NB4 (cell line): Measurements from ENCODE around the gene CIAO3.

Experiments used
- DNase-seq: peaks from one replicate; pipeline ENCODE4 v3.0.0; 2010; ENCODE audit warnings: low read depth
- H3K4me3 ChIP-seq: one replicate; pipeline ENCODE4 v1.5.1; 2011; ENCODE audit warnings: mild to moderate bottlenecking, low read depth, low read length, moderate library complexity
- MYC ChIP-seq: IDR thresholded peaks from 2 replicates; pipeline ENCODE4 v1.6.1; 2011; ENCODE audit warnings: low read depth, low read length
- POLR2A ChIP-seq: IDR thresholded peaks from 2 replicates; pipeline ENCODE4 v1.6.1; 2011; ENCODE audit warnings: mild to moderate bottlenecking; ENCODE audit not compliant: insufficient read length; ENCODE audit errors: extremely low read depth
- TF ChIP-seq, protein P1 (sequence below): IDR thresholded peaks from 2 replicates; pipeline ENCODE4 v1.6.1; 2011; ENCODE audit warnings: low read depth, low read length
- TF ChIP-seq, protein P2 (sequence below): IDR thresholded peaks from one replicate; pipeline ENCODE4 v1.5.1; 2012; ENCODE audit warnings: low read depth, low read length

CIAO3 gene

GRCh38 chr16:706189-707061, 34.4 kb downstream of the CIAO3 start:
- TF ChIP-seq, protein P1, sequence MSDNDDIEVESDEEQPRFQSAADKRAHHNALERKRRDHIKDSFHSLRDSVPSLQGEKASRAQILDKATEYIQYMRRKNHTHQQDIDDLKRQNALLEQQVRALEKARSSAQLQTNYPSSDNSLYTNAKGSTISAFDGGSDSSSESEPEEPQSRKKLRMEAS = no peak
- TF ChIP-seq POLR2A = no peak
- TF ChIP-seq, protein P2, sequence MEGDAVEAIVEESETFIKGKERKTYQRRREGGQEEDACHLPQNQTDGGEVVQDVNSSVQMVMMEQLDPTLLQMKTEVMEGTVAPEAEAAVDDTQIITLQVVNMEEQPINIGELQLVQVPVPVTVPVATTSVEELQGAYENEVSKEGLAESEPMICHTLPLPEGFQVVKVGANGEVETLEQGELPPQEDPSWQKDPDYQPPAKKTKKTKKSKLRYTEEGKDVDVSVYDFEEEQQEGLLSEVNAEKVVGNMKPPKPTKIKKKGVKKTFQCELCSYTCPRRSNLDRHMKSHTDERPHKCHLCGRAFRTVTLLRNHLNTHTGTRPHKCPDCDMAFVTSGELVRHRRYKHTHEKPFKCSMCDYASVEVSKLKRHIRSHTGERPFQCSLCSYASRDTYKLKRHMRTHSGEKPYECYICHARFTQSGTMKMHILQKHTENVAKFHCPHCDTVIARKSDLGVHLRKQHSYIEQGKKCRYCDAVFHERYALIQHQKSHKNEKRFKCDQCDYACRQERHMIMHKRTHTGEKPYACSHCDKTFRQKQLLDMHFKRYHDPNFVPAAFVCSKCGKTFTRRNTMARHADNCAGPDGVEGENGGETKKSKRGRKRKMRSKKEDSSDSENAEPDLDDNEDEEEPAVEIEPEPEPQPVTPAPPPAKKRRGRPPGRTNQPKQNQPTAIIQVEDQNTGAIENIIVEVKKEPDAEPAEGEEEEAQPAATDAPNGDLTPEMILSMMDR = no peak
- no peak for TF ChIP-seq MYC
- H3K4me3 ChIP-seq = no peak overlapping the region
- DNase-seq = no peak

GRCh38 chr16:705431-706188, 35.2 kb downstream of the CIAO3 start, which contains the start of gene FBXL16:
TSS of gene FBXL16 (minus strand) at chr16:705801. CDS start at chr16:697405, 8,396 bp downstream.
- H3K4me3 ChIP-seq = no peak within 1 kb of the TSS
- DNase-seq = no peak
- no peak for TF ChIP-seq MYC

DNA sequence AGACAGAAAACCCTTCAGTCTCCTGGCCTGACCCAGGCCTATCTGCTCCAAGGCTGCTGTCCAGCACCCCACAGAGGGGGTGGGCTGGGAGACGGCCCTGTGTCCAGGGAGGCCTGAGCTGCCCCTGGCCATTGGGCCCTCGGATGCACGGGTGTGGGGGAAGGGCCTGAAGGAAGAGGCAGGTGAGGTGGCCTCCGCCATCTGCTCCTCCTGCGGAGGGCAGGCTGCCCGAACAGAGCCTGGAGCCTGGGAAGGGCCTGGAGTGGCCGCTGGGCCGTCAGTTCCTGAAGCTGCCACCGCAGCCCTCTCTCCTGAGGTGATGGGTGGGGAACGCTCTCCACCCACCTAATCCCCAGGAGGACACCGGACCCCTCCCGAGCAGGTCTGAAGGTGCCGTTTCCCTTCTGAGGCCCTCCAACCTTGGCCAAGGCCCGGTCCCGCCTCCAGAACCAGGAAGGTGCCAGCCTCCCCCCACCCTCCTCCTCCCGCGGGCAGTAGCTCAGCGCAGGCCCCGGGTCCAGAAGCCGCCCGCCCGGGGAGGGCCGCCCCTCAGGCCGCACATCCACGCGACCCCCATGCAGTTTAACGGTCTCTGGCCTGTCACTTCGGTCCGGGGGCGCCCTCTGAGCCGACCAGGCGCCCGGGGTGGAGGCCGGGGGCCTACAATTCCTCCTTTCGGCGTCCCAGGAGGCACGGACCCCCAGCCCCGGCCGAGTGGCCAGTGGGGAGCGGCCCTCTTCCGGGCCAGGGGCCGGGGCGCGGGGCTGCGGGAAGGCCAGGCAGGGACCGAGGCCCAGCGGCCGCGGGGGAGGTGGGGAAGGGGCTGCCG, 36.0 kb downstream of the CIAO3 start:
- H3K4me3 ChIP-seq = no peak overlapping the region
- TF ChIP-seq MYC (no peak), POLR2A (no peak)
- TF ChIP-seq, protein P1 = no peak
- TF ChIP-seq, protein P2 = no peak
- no peak for DNase-seq

- no peak for DNase-seq
- H3K4me3 ChIP-seq = no peak overlapping the region
- no peak for TF ChIP-seq MYC
- TF ChIP-seq, protein P1 = no peak
- TF ChIP-seq POLR2A = no peak
- TF ChIP-seq, protein P2 = no peak
Measured at GRCh38 chr16:704047-704446, 36.8 kb downstream of the CIAO3 start.

DNA sequence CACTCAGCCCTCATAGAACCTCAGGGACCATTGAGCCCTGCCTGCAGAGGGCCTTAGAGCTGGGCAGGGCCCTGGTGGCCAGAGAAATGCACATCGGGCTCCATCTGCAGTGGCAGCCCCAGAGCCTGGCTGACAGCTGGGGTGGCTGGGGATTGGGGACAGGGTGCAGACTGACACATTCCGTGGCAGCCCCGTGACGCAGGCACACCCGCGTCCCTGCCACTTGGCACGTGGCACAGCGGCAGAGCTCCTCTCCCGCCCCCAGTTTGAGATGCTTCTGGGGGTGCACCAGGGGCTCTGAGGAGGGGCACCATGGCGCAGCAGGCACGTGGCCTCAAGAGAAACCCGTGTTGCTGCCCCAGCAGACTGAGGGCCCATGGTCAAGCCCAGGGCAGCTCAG, 37.4 kb downstream of the CIAO3 start:
- H3K4me3 ChIP-seq = no peak overlapping the region
- no peak for DNase-seq
- TF ChIP-seq, protein P2 = peak; percentile 0
- TF ChIP-seq POLR2A = no peak

GRCh38 chr16:702341-702740, 38.5 kb downstream of the CIAO3 start:
- TF ChIP-seq MYC (no peak), POLR2A (no peak)
- TF ChIP-seq, protein P2 = no peak
- TF ChIP-seq, protein P1 = no peak
- DNase-seq = no peak
- no peak overlapping the region for H3K4me3 ChIP-seq
